HepG2 (cell line): ENCODE data around the gene BABAM2. TPM values are rescaled to one million over a fixed set of nuclear protein-coding genes. Genes with fewer than 3 reads are reported as not detected.

Experiments
- ATAC-seq: fragments of 200-7000 bp; cut with Tn5 transposase; 3 replicates; pipeline ENCODE4 v1.9.1; 2020; ENCODE audit warnings: mild to moderate bottlenecking, moderate library complexity
- BruUV-seq: library from RNA; stranded (reverse); fragments of 400-500 nt; replicated peaks from 2 replicates; lab custom pipeline; 2021; lab: Mats Ljungman, UMichigan
- CTCF ChIA-PET: fragments of 300-600 bp; formaldehyde crosslinking; extraction: SDS; loops from one replicate; lab custom pipeline; 2021; ENCODE audit warnings: low total read pairs, inconsistent platforms, low intra/inter-chr PET ratio; lab: Yijun Ruan, JAX
- POLR2A ChIA-PET: fragments of 350-600 bp; sonication (Branson Sonifier 250); formaldehyde crosslinking; loops from one replicate; lab custom pipeline; 2020; ENCODE audit warnings: antibody characterized with exemption, inconsistent platforms; lab: Yijun Ruan, JAX
- DNase-seq: peaks from one replicate; pipeline ENCODE4 v3.0.0-alpha.2; 2015; ENCODE audit warnings: low spot score
- FAIRE-seq: peaks from 3 replicates; lab custom pipeline; 2011; peaks lifted over from hg19 to GRCh38; lab: Jason Lieb, UNC
- H2AFZ ChIP-seq: one replicate; pipeline ENCODE4 v1.6.1; 2011; ENCODE audit warnings: low read length, inconsistent platforms
- H3K27ac ChIP-seq: fragments of 300-600 bp; 3 replicates; pipeline ENCODE4 v1.8.0; 2011; ENCODE audit warnings: mixed run types, mild to moderate bottlenecking, mixed read lengths, low read length, inconsistent platforms; ENCODE audit not compliant: insufficient read depth; ENCODE audit errors: extremely low read length
- H3K27me3 ChIP-seq, 2 experiments: fragments of 200-600 bp in 1 of 2; 2 replicates in 1 of 2; 3 replicates in 1 of 2; pipeline versions ENCODE4 v1.6.0 to v1.8.0; 2011; ENCODE audit warnings: low read length in 2 of 2, mild to moderate bottlenecking in 2 of 2, moderate library complexity in 2 of 2, inconsistent platforms in 1 of 2; ENCODE audit not compliant: insufficient read depth in 2 of 2, control insufficient read depth in 1 of 2
- H3K36me3 ChIP-seq, 2 experiments: fragments of 200-600 bp in 1 of 2; replicated peaks in 1 of 2; 2 replicates in 1 of 2; 3 replicates in 1 of 2; pipeline versions ENCODE4 v1.5.1 to v1.8.0; 2011; ENCODE audit warnings: low read length in 2 of 2, inconsistent platforms in 1 of 2; ENCODE audit not compliant: insufficient read depth in 2 of 2, control insufficient read depth in 1 of 2
- H3K4me1 ChIP-seq: 2 replicates; pipeline ENCODE4 v1.5.1; 2012; ENCODE audit warnings: low read length, inconsistent platforms; ENCODE audit not compliant: insufficient read depth
- H3K4me2 ChIP-seq: 2 replicates; pipeline ENCODE4 v1.6.0; 2011; ENCODE audit warnings: low read depth, low read length, inconsistent platforms
- H3K4me3 ChIP-seq, 3 experiments: fragments of 200-600 bp in 1 of 3; sonication (generic), shearing (Covaris generic) in 1 of 3; replicated peaks in 1 of 3; 2 replicates each; pipeline ENCODE4 v1.5.1; 2011 to 2016; ENCODE audit warnings: low read length in 3 of 3, inconsistent platforms in 2 of 3, low read depth in 2 of 3, mild to moderate bottlenecking in 2 of 3, control low read depth in 1 of 3, mixed read lengths in 1 of 3; ENCODE audit not compliant: insufficient read depth in 1 of 3
- H3K79me2 ChIP-seq: one replicate; pipeline ENCODE4 v1.6.1; 2011; ENCODE audit warnings: low read length, inconsistent platforms; ENCODE audit not compliant: insufficient read depth
- H3K9ac ChIP-seq: 2 replicates; pipeline ENCODE4 v1.6.0; 2011; ENCODE audit warnings: mild to moderate bottlenecking, low read depth, low read length, inconsistent platforms; ENCODE audit not compliant: insufficient read depth
- H3K9me3 ChIP-seq: 2 replicates; pipeline ENCODE4 v1.5.1; 2012; ENCODE audit warnings: mild to moderate bottlenecking, low read length
- H4K20me1 ChIP-seq: 2 replicates; pipeline ENCODE4 v1.6.0; 2011; ENCODE audit warnings: inconsistent platforms, mild to moderate bottlenecking, low read length, moderate library complexity; ENCODE audit not compliant: insufficient read depth
- ATF7 ChIP-seq, 2 experiments: fragments of 450-650 bp in 1 of 2; sonication (generic) in 1 of 2; formaldehyde crosslinking in 1 of 2; IDR thresholded peaks; 2 replicates each; pipeline versions ENCODE4 v1.4.0 to v1.6.1; 2016 to 2020; ENCODE audit warnings: antibody characterized with exemption in 1 of 2, mild to moderate bottlenecking in 1 of 2, missing genetic modification reagents in 1 of 2
- CC2D1A ChIP-seq: sonication (generic); formaldehyde crosslinking; IDR thresholded peaks from 2 replicates; pipeline ENCODE4 v1.8.1; 2023; ENCODE audit warnings: mild to moderate bottlenecking, missing genetic modification reagents
- HNRNPK ChIP-seq: fragments of 200-400 bp; formaldehyde crosslinking; IDR thresholded peaks from 2 replicates; pipeline ENCODE4 v1.6.1; 2018; ENCODE audit warnings: low read length, low read depth, moderate library complexity, mild to moderate bottlenecking; ENCODE audit not compliant: poor library complexity, severe bottlenecking
- MED13 ChIP-seq: sonication (generic); formaldehyde crosslinking; IDR thresholded peaks from 2 replicates; pipeline ENCODE4 v1.5.0; 2020; ENCODE audit warnings: missing genetic modification reagents
- MZF1 ChIP-seq: sonication (generic); formaldehyde crosslinking; IDR thresholded peaks from 2 replicates; pipeline ENCODE4 v1.8.1; 2023; ENCODE audit warnings: mild to moderate bottlenecking, missing genetic modification reagents, borderline replicate concordance
- PCBP2 ChIP-seq: fragments of 200-400 bp; formaldehyde crosslinking; optimal IDR thresholded peaks from 2 replicates; pipeline ENCODE3; 2018; ENCODE audit warnings: low read length, low read depth; ENCODE audit not compliant: poor library complexity, severe bottlenecking
- ZNF614 ChIP-seq: IDR thresholded peaks from 2 replicates; pipeline ENCODE4 v1.6.1; 2018; ENCODE audit warnings: missing biosample characterization, missing genetic modification reagents, inconsistent platforms, borderline replicate concordance
- WGBS: methylation state at CpG from one replicate; pipeline ENCODE4 v1.1.6; 2017; ENCODE audit warnings: low lambda C conversion rate; 5-methylcytosine and 5-hydroxymethylcytosine counted together
- in situ Hi-C: cut with HindIII; loops from 2 replicates; pipeline ENCODE4 v1.10.0; 2017; ENCODE audit warnings: low pct_unique_long_range_greater_than_20kb; ENCODE audit not compliant: extremely low pct_ligation_motif_present
- intact Hi-C: fragments of 100-400 bp; cut with micrococcal nuclease; formaldehyde crosslinking; loops from one replicate; pipeline ENCODE4 v1.10.0; 2022; ENCODE audit not compliant: unreplicated experiment
- polyA plus RNA-seq, 8 experiments: library from polyadenylated mRNA; depleted of rRNA in 3 of 8; stranded (reverse) in 7 of 8; unstranded in 1 of 8; fragments of >200 nt; fragmentation: Illumina TruSeq in 4 of 8; extraction: Trizol in 4 of 8; gene quantifications; 2 replicates each; pipeline versions ENCODE4 v1.2.1 to v1.2.3, GENCODE V29; 2011 to 2016; ENCODE audit warnings: low read depth in 4 of 8, missing spikeins in 1 of 8, mixed read lengths in 1 of 8; ENCODE audit not compliant: insufficient read depth in 1 of 8
- total RNA-seq, 5 experiments: library from RNA; depleted of rRNA; stranded (reverse); fragments of >200 nt; fragmentation: Illumina TruSeq; extraction: Trizol; gene quantifications; 2 replicates each; pipeline ENCODE4 v1.2.3, GENCODE V29; 2016; ENCODE audit warnings: low read depth in 1 of 5

BABAM2 gene
- total and polyA plus RNA-seq, 2 of the 13 experiments (the other 11 are each of a cell fraction or from before 2014, with no cell fraction given): 24.9 to 28.0 TPM

- H2AFZ ChIP-seq: no peak overlapping the region
- H3K4me1 ChIP-seq: peaks cover 10% of the 10 kb centered on the region
- FAIRE-seq (peak; percentile 30), DNase-seq (no peak), ATAC-seq (no peak)
- 0 out of 5 replicates have a peak, but pooled peaks cover 0 to 1% of the 10 kb centered on the region in 2 experiments for H3K36me3 ChIP-seq
- no peak overlapping the region for H3K9ac ChIP-seq
- H3K4me3 ChIP-seq: no peak overlapping the region
- H3K27ac ChIP-seq: no peak overlapping the region
- no peaks in the 10 kb centered on the region for H3K79me2 ChIP-seq
- H3K27me3 ChIP-seq: no peaks in the 10 kb centered on the region
- TF ChIP-seq ZNF614 (CRISPR knock-in tag) (no peak), MED13 (CRISPR knock-in tag) (no peak)
- 89% methylated on average over 6 of the region's 6 CpGs for WGBS
- in situ Hi-C loops (no loop called here), intact Hi-C loops (no loop called here)
- no peaks in the 10 kb centered on the region for H4K20me1 ChIP-seq
- CTCF ChIA-PET: no interaction called here
- BruUV-seq: no TSS peak
- no peaks in the 10 kb centered on the region for H3K9me3 ChIP-seq
- POLR2A ChIA-PET: no interaction called here
- H3K4me2 ChIP-seq: no peak overlapping the region
Observed at GRCh38 chr2:28313220-28313784, 422.8 kb downstream of the BABAM2 start.

- TF ChIP-seq MZF1 (CRISPR knock-in tag) (no peak), ATF7 (IDR thresholded peaks at IDR 0.05) (no peak), ATF7 (CRISPR knock-in tag; IDR thresholded peaks at IDR 0.05) (no peak), HNRNPK (peak; percentile 34), PCBP2 (peak; percentile 96), CC2D1A (CRISPR knock-in tag) (no peak)
- intact Hi-C loops: no loop called here
- Histone ChIP-seq H3K9me3 (no peaks in the 10 kb centered on the region), H4K20me1 (no peaks in the 10 kb centered on the region), H3K4me1 (peaks cover 23% of the 10 kb centered on the region), H3K79me2 (no peaks in the 10 kb centered on the region), H3K27me3 (no peaks in the 10 kb centered on the region), H2AFZ (no peak overlapping the region), H3K4me3 (no peak overlapping the region), H3K4me2 (no peak overlapping the region), H3K36me3 (0 out of 5 replicates have a peak, but pooled peaks cover 0 to 1% of the 10 kb centered on the region in 2 experiments), H3K27ac (no peak overlapping the region), H3K9ac (no peak overlapping the region)
- ChIA-PET POLR2A (no interaction called here), CTCF (no interaction called here)
- in situ Hi-C loops: no loop called here
- ATAC-seq (no peak), DNase-seq (no peak), FAIRE-seq (no peak)
- BruUV-seq: no TSS peak
Observed at GRCh38 chr2:28314968-28315367, 424.4 kb downstream of the BABAM2 start.
